Fibroblast of the aortic adventitia (primary cell): ENCODE data around the gene CCDC195. TPM values are rescaled to one million over a fixed set of nuclear protein-coding genes. Genes with fewer than 3 reads are reported as not detected.
A peak's percentile ranks its signal among the peaks of the same experiment; 100 is the strongest.

Experiments
- DNase-seq: peaks from one replicate; pipeline ENCODE4 v3.0.0-alpha.2; 2010; ENCODE audit warnings: low read depth
- H3K4me3 ChIP-seq: 2 replicates; pipeline ENCODE4 v1.5.1; 2011; ENCODE audit warnings: low read depth, mild to moderate bottlenecking, control low read depth, low read length, moderate library complexity
- CTCF ChIP-seq: IDR thresholded peaks from 2 replicates; pipeline ENCODE4 v1.5.1; 2011; ENCODE audit warnings: mild to moderate bottlenecking, low read length, control low read depth, inconsistent platforms; ENCODE audit not compliant: insufficient read depth
- total RNA-seq: library from RNA; depleted of rRNA; stranded (reverse); fragments of >200 nt; gene quantifications from 2 replicates; pipeline ENCODE4 v1.2.3, GENCODE V29; 2012; ENCODE audit warnings: low replicate concordance

CCDC195 gene
- total RNA-seq, 1 donor = not detected

- H3K4me3 ChIP-seq = no peak overlapping the region
- no peak for DNase-seq
- no peak for TF ChIP-seq CTCF
Measured at GRCh38 chr2:224747765-224748164, 31.6 kb upstream of the CCDC195 start.

- no peak overlapping the region for H3K4me3 ChIP-seq
- DNase-seq = no peak
- no peak for TF ChIP-seq CTCF
Measured at GRCh38 chr2:224736227-224736626, 20.1 kb upstream of the CCDC195 start.

- DNase-seq = no peak
- H3K4me3 ChIP-seq = no peak overlapping the region
- TF ChIP-seq CTCF = no peak
Measured at GRCh38 chr2:224734949-224735348, 18.8 kb upstream of the CCDC195 start.

- no peak for TF ChIP-seq CTCF
- DNase-seq = no peak
- H3K4me3 ChIP-seq = no peak overlapping the region
Measured at GRCh38 chr2:224731665-224732064, 15.5 kb upstream of the CCDC195 start.

GRCh38 chr2:224729435-224729834 is 13.3 kb upstream of the CCDC195 start:
- TF ChIP-seq CTCF = no peak
- H3K4me3 ChIP-seq = no peak overlapping the region
- DNase-seq = no peak

- no peak for TF ChIP-seq CTCF
- DNase-seq = no peak
- H3K4me3 ChIP-seq = no peak overlapping the region
Measured at GRCh38 chr2:224724331-224724730, 8.2 kb upstream of the CCDC195 start.

GRCh38 chr2:224723586-224724217 is 7.5 kb upstream of the CCDC195 start:
- peak; percentile 18 for DNase-seq
- H3K4me3 ChIP-seq = no peak overlapping the region
- no peak for TF ChIP-seq CTCF
